Measurements from ENCODE around the gene PTTG1.
A peak's percentile ranks its signal among the peaks of the same experiment; 100 is the strongest.

The PTTG1 gene

GRCh38 chr5:160421625-160422258 lies at the start of gene PTTG1:
TSS of gene PTTG1 (plus strand) at chr5:160421855. CDS start at chr5:160422313, 458 bp downstream.
- DNase-seq, result peak; percentile 95

DNA sequence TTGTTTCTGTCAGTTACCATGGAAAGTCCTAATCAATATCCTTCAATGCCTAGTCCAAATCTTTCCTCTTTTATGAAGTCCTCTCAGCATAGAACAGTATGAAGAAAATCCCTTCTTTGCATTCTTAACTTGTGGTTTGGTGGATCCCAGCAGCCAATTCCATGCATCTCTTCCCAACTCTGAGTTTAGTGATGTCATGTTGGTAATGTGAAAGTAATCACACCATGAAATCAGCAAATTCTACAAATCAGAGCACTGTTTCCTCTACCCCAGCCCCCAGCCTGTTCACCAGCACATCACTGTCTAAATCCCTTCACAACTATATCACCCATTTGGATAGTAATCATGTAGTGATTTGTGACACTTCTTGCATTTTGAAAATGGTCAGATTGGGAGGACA lies 46.5 kb upstream of the PTTG1 start:
- DNase-seq, result no peak

DNA sequence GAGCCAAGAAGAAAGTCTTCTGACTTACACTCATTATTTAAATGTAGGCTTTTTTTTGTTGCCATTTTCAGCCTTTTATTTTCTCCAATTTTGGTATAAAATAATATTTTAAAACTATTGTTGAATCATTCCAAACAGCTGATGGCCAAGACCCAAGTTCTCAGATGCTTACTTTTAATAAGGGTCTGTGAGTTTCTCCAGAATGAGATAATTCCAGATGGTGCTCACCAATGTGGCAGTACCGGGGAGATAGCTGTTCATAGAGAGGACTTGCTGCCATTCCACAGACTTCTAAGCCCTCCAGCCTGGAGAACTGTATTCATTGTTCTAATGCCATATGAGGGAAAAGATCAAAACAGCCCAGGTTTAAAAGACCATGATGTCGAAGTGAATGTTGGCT lies 46.0 kb upstream of the PTTG1 start:
- no peak for DNase-seq

DNA sequence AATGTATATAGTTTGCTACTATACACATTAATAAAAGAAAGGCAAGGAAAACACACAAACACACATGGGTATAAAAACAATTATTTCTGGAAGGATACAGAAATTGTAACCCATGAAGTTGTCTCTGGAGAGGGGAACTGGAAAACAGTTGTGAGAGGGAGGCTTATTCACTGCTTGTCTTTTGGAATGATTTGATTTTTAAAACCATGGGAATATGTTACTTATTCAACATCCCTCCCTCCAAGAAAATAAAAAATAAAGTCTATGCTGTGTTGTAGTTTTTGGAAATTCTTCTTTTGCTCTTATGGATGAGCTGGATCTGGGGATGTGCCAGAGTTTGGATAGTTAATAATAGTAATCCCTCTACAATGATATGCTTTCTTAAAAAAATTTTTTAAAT lies 45.2 kb upstream of the PTTG1 start:
- DNase-seq, result no peak

DNA sequence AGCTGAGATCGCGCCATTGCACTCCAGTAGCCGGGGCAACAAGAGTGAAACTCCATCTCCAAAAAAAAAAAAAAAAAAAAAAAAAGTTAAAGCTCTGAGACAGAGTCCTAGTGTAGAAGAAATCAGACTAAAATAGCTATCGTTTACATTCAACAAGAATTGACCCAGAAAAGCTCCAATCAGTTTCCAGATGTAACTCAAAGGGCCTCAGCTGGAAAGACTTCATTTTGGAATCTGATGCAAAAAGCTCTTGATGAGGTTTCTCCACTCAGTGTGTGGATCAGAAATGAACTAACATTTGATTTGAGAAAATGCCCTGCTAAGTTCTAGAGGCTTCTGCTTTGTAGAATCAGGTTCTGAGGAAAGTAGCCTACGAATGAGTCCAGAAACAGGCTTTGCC lies 44.0 kb upstream of the PTTG1 start:
- no peak for DNase-seq

DNA sequence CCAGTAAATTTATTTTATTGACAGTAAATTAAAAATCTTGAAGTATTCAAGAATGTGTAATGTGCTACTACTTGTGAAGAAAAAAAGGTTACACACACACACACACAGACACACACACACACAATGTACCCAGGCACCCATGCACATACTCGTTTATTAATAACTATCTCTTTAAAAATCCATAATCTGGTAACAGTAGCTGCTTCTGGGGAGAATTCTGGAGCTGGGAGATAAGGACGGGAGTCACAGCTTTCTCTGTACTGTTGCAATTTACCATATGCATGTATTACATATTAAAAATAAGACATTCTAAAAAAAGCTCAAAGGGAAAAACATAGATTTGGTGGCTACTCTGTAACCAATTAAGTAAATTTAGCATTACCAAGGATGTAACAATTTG lies 43.3 kb upstream of the PTTG1 start:
- no peak for DNase-seq

- peak in 1 of 2 experiments; percentile 5 for DNase-seq
Measured at GRCh38 chr5:160379511-160379910, 42.1 kb upstream of the PTTG1 start.

DNA sequence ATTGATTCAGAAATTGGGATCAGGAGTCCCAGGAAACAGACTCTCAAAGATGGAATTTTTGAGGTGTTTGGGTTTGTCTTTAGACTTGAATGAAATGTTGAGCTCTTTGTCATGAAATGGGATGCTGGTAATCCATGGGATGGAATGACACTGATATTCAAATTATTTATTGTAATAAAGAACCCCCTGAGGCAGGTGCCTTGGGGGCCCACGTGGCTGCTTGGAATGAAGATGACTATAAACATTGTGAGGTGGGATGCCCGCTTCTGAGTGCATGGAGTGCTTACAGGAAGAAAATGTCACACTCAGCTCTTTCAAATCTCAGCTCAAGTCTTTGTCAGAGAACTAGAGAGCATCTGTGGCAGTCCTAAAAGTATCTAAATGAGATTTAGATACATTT lies 41.6 kb upstream of the PTTG1 start:
- no peak for DNase-seq

DNA sequence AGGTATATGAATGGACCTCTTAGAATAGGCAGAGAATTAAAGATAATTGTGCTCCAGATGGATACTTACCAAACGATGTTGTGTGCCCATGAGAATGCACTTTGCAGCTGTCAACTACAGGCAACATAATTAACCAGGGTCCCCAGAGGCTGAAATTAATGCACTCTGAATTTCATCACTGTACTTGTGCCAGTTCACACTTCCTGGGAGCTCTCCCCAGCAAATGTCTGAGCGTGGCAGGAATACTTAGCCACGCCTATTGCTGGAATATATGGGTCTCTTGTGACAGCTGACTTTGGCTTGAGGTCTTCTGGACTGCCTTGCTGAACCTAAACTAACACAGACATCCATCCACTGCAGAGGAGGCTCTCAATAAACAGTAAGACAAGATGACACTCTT lies 39.3 kb upstream of the PTTG1 start:
- no peak for DNase-seq

- DNase-seq, result no peak
Measured at GRCh38 chr5:160384681-160385080, 37.0 kb upstream of the PTTG1 start.

DNA sequence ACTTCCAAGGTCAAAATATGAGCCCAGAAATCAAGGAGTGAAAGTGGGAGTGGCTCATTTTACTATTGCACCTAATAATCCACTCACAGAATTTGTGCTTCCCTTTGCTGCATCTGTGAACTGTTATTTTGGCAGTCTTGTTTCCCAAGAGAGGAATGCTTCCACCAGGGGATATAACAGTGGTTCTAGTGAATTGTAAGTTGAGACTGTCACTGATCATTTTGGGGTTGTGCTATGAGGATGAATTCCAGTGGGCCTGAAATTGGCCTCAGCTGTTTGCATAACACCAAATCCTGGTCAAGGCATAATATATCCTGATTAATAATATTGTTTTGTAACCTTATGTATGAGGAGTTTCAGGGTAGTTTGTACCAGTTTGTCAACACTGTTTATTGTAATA lies 36.2 kb upstream of the PTTG1 start:
- no peak for DNase-seq

- no peak for DNase-seq
Measured at GRCh38 chr5:160387445-160387844, 34.2 kb upstream of the PTTG1 start.

GRCh38 chr5:160390787-160391696 lies 30.6 kb upstream of the PTTG1 start:
- DNase-seq, result peak; percentile 54 to 62

DNA sequence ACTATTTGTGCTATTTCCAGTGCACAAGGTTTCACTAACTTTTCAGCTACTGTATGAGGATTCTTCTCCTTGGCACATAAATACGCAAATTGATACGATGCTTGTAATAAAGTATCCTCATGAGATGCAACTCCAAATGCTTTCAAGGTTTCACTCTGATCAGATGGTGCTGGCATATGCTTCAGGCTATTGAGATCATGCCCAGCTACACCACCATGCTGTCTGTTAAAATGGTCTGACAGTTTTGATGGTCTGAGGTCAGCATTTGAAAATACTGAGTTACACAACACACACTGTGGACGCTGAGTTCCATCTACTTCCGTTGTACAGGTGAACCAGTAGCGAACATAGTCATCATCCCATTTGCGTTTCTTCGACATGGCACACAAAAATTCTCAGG lies 26.5 kb upstream of the PTTG1 start:
- no peak for DNase-seq

DNA sequence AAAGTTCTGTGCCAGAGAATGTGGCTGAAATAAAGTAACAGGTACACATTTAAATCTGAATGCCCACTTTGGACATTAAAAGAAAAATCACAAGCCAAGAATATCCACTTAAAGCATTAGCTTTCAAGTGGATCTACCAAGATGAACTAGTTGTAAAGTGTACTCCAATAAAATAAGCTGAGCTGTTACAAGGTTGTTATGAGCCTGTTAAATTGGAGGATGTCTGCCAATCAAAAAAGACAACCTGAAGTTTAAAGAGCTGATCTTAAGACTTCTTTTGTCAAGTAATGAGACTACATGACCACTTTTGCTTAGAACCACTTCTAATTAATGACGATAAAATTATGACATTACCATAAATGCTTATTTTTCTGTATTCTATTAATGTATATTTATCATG lies 24.2 kb upstream of the PTTG1 start:
- no peak for DNase-seq

DNA sequence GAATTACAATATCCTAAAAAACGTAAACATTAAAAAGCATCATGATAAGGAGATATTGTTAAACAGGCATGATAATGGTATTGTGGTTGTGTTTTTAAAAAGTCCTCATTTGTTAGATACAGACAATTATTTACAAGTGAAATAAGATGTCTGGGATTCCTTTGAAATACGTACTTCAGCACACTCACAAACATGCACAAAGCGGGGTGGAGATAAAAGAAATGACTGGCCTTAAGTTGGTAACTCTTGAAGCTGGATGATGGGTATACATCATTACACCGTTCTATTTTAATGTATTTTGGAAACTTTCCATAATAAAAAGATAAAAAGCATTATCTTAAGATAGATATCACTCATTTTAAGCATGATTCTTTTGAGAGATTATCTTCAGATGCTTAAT lies 22.8 kb upstream of the PTTG1 start:
- DNase-seq, result no peak

DNA sequence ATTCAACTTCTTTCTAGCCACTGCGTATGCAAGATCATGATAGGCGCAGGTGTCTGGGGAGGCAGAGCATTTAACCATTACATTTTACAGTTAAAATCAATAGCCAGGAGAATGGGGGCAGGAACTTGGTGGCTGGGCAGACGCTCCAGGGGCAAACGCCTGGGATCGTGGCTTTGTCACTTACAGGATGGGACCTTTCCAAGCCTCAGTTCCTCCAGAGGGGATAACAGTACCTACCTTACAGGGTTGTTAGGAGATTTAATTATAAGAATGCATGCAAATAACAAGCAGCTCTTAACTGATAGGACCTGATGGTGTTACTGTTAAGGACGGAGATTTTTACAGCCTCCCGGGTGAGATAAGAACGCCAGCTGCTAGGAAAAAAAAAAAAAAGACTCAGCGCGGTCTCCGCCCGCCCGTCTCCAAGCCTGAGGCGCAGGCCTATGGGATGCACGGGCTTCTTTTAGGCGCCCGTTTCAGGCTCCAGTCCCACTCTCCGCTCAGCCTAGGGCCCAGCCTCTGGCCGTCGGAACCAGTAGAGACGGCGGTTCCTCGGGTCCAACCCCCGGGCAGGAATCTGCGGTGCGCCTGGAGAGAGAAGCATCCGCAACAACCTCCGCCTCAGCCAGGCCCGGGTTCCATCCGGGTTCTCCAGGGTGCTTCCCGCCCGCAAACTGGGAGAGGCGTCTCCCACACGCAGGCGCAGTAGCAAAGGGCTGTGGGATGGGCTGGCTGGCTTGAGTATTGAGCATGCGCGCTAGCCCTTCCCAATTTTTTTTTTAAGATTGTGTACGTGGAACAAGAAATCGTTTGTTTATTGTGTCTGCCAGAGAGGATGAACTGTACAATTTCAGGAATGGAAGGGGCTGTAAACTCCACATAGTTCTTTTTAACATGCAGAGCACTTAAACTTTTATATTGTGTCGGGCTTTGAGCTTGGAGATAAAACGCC lies 22.0 kb upstream of the PTTG1 start, which contains the start of gene FAM200C:
Gene FAM200C, minus strand, starts transcription at position 653 of the 952 bp plus-strand sequence. CDS start 4,564 bp downstream, outside the sequence.
- DNase-seq, result peak; percentile 87 to 93

- DNase-seq, result peak; percentile 93 to 94
Measured at GRCh38 chr5:160418561-160419457, 2.8 kb upstream of the PTTG1 start, which contains the start of gene SLU7. TSS of gene SLU7 (minus strand) at chr5:160419081. CDS start at chr5:160415294, 3,787 bp downstream.

DNA sequence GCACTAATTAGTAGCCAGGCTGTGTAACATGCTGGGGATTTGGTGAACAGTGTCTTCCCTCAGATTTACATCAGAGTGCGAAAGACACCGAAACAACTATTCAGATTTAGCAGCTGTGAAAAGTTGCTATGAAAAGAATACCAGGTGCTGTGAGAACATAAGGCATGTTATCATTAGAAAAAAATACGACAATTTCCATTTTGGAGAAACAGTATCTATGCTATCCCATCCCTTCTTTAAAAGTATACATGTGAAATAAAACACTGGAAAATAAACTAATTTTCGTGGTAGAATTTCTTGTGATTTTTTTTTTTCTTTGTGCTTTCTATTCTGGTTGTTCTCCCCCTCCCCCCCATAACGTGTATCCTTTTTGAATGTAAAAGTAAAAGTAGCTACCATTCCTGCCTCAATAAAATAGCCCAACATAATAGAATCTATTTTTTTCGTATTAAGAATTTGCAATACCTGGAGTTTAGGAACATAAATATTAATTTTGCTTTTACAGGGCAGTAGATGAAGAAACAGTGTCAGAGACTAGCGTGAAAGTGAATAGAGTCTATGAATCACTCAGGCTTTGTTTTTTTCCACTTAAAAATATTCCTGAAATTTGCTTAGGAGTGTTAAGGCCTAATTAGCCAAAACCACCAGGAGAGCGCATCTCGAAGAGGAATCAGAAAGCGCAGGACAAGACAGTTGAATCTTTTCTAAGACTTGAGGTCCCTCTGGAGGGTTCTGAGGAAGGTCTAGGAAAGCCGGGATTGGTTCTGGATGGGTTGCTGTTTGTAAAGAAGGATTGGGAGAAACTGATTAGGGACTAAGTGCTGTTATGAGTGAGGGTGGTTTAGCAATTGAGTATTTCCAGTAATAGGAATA lies 2.0 kb upstream of the PTTG1 start:
- DNase-seq, result peak in 1 of 2 experiments; percentile 35

DNA sequence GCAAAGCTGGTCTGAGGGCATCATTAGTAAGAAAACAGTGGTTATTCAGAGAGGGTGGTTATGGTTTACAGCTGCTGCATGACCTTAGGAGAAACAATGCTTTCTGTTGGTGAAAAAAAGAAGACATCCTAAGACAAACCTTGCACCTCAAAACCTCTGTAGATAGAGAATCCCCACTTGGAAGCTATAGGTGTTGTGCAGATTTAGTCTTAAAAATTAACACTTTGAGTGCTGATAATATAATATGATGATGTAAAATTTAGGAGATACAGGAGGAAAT lies 1.4 kb upstream of the PTTG1 start:
- DNase-seq, result peak in 1 of 2 experiments; percentile 35

DNA sequence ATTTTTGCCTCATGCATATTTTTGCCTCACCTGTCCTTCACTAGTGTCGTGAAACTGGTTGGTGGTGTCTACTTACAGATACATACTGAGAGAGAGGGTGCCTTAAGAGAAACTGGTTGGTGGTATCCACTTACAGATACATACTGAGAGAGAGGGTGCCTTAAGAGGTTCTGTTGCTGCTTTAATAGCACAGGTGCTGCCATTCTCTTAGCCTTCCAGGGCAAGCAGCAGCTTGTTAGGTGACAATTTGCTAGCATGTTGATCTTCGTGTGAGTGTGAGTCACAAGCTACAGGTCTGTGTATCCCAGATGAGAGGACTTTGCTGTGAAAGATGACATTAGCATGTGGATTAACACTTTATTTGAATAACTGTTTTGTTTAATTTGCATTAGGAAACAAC lies 1.4 kb downstream of the PTTG1 start:
- DNase-seq, result no peak

Data from Kasumi-1 (cell line).